ENCODE data around the gene SUN3.

SUN3 gene

GRCh38 chr7:48046458-48046857, 17.6 kb upstream of the SUN3 start:
- Histone ChIP-seq H3K4me3 (ENCODE audit: low read length) (no peak overlapping the region), H2AFZ (ENCODE audit: low read length) (no peak overlapping the region), H3K36me3 (replicated peaks; ENCODE audit: insufficient read depth, low read length) (no peaks in the 10 kb centered on the region), H4K20me1 (ENCODE audit: insufficient read depth, low read length) (no peaks in the 10 kb centered on the region), H3K4me1 (ENCODE audit: low read length) (no peaks in the 10 kb centered on the region), H3F3A (ENCODE audit: insufficient read depth, low read length) (no peaks in the 10 kb centered on the region), H3K4me2 (ENCODE audit: low read depth, low read length) (no peak overlapping the region), H3K9me3 (replicated peaks; ENCODE audit: insufficient read depth, low read length) (no peaks in the 10 kb centered on the region), H3K79me2 (ENCODE audit: low read length) (no peaks in the 10 kb centered on the region), H3K9ac (ENCODE audit: low read length) (no peak overlapping the region), H3K27me3 (replicated peaks; ENCODE audit: insufficient read depth, low read length) (no peaks in the 10 kb centered on the region), H3K9me2 (replicated peaks; ENCODE audit: insufficient read depth, low read length) (no peaks in the 10 kb centered on the region), H3K27ac (ENCODE audit: low read length) (no peak overlapping the region)
- TF ChIP-seq EZH2 (optimal IDR thresholded peaks at IDR 0.05; ENCODE audit: low read depth, low read length) (no peak), CTCF (IDR thresholded peaks at IDR 0.05; ENCODE audit: low read length) (no peak), EZH2phosphoT487 (IDR thresholded peaks at IDR 0.05; ENCODE audit: low read length) (no peak)
- DNase-seq, result no peak

GRCh38 chr7:48045195-48045765, 16.4 kb upstream of the SUN3 start:
- Histone ChIP-seq H3K79me2 (ENCODE audit: low read length) (no peaks in the 10 kb centered on the region), H3K27ac (ENCODE audit: low read length) (no peak overlapping the region), H3K9ac (ENCODE audit: low read length) (no peak overlapping the region), H3K4me1 (ENCODE audit: low read length) (no peaks in the 10 kb centered on the region), H2AFZ (ENCODE audit: low read length) (no peak overlapping the region), H3K27me3 (replicated peaks; ENCODE audit: insufficient read depth, low read length) (no peaks in the 10 kb centered on the region), H3F3A (ENCODE audit: insufficient read depth, low read length) (no peaks in the 10 kb centered on the region), H4K20me1 (ENCODE audit: insufficient read depth, low read length) (no peaks in the 10 kb centered on the region), H3K4me2 (ENCODE audit: low read depth, low read length) (no peak overlapping the region), H3K9me2 (replicated peaks; ENCODE audit: insufficient read depth, low read length) (no peaks in the 10 kb centered on the region), H3K9me3 (replicated peaks; ENCODE audit: insufficient read depth, low read length) (no peaks in the 10 kb centered on the region), H3K36me3 (replicated peaks; ENCODE audit: insufficient read depth, low read length) (no peaks in the 10 kb centered on the region), H3K4me3 (ENCODE audit: low read length) (no peak overlapping the region)
- TF ChIP-seq EZH2 (optimal IDR thresholded peaks at IDR 0.05; ENCODE audit: low read depth, low read length) (no peak), CTCF (IDR thresholded peaks at IDR 0.05; ENCODE audit: low read length) (no peak), EZH2phosphoT487 (IDR thresholded peaks at IDR 0.05; ENCODE audit: low read length) (no peak)
- DNase-seq, result no peak

- no peak for DNase-seq
- Histone ChIP-seq H3K27ac (ENCODE audit: low read length) (no peak overlapping the region), H3K9ac (ENCODE audit: low read length) (no peak overlapping the region), H3K36me3 (replicated peaks; ENCODE audit: insufficient read depth, low read length) (no peaks in the 10 kb centered on the region), H3K27me3 (replicated peaks; ENCODE audit: insufficient read depth, low read length) (no peaks in the 10 kb centered on the region), H3K79me2 (ENCODE audit: low read length) (no peaks in the 10 kb centered on the region), H2AFZ (ENCODE audit: low read length) (no peak overlapping the region), H3K4me1 (ENCODE audit: low read length) (no peaks in the 10 kb centered on the region), H3K4me2 (ENCODE audit: low read depth, low read length) (no peak overlapping the region), H3K9me3 (replicated peaks; ENCODE audit: insufficient read depth, low read length) (no peaks in the 10 kb centered on the region), H3F3A (ENCODE audit: insufficient read depth, low read length) (no peaks in the 10 kb centered on the region), H3K4me3 (ENCODE audit: low read length) (no peak overlapping the region), H3K9me2 (replicated peaks; ENCODE audit: insufficient read depth, low read length) (no peaks in the 10 kb centered on the region), H4K20me1 (ENCODE audit: insufficient read depth, low read length) (no peaks in the 10 kb centered on the region)
- TF ChIP-seq EZH2 (optimal IDR thresholded peaks at IDR 0.05; ENCODE audit: low read depth, low read length) (no peak), EZH2phosphoT487 (IDR thresholded peaks at IDR 0.05; ENCODE audit: low read length) (no peak), CTCF (IDR thresholded peaks at IDR 0.05; ENCODE audit: low read length) (no peak)
Observed at GRCh38 chr7:48042636-48043035, 13.7 kb upstream of the SUN3 start.

Data from MM.1S (cell line).